ENCODE results near the gene STX16. TPM values are rescaled to one million over a fixed set of nuclear protein-coding genes. Genes with fewer than 3 reads are reported as not detected.

The STX16 gene
- total and polyA plus RNA-seq, 2 donors (not counting 1 experiment from before 2014, with no cell fraction given), result 110 to 117 TPM

GRCh38 chr20:58702859-58703648, 52.0 kb downstream of the STX16 start:
- ChIA-PET POLR2A (no interaction called here), CTCF (no interaction called here)
- no peak for DNase-seq
- Histone ChIP-seq H3K27me3 (replicated peaks in 1 of 4; ENCODE audit: control extremely low read depth in 1 of 4, control insufficient read depth in 3 of 4, insufficient read depth in 4 of 4, low read length in 3 of 4) (no peaks in the 10 kb centered on the region), H3K4me2 (replicated peaks; ENCODE audit: low read depth, low read length, poor library complexity, severe bottlenecking) (no peak overlapping the region), H3K9me3 (ENCODE audit: control extremely low read depth in 1 of 3, control insufficient read depth in 2 of 3, insufficient read depth in 1 of 3, low read length in 2 of 3) (no peaks in the 10 kb centered on the region), H3K4me3 (ENCODE audit: control extremely low read depth in 1 of 5, extremely low read depth in 1 of 5, insufficient read depth in 1 of 5, low read depth in 2 of 5, low read length in 4 of 5) (no peak overlapping the region), H3K9ac (ENCODE audit: low read length) (no peak overlapping the region), H4K20me1 (ENCODE audit: control insufficient read depth, insufficient read depth, low read length, poor library complexity, severe bottlenecking) (no peaks in the 10 kb centered on the region), H3K27ac (ENCODE audit: low read length in 2 of 2) (no peak overlapping the region), H2AFZ (ENCODE audit: insufficient read depth, low read depth, low read length, poor library complexity, severe bottlenecking) (no peak overlapping the region), H3K79me2 (ENCODE audit: control insufficient read depth, insufficient read depth, low read length) (no peaks in the 10 kb centered on the region), H3K36me3 (replicated peaks in 1 of 2; ENCODE audit: control extremely low read depth in 1 of 2, control insufficient read depth in 1 of 2, extremely low read depth in 1 of 2, insufficient read depth in 2 of 2, low read length in 1 of 2) (peaks cover 0 to 20% of the 10 kb centered on the region in 2 experiments), H3K4me1 (ENCODE audit: control insufficient read depth in 2 of 2, insufficient read depth in 2 of 2, low read length in 2 of 2) (no peaks in the 10 kb centered on the region)
- no peak overlapping the region for H3K27ac Mint-ChIP-seq
- intact Hi-C loops (cut with micrococcal nuclease), result no loop called here
- H3K4me3 Mint-ChIP-seq, result no peak overlapping the region
- ATAC-seq (ENCODE audit: low read depth), result no peak
- H3K27me3 Mint-ChIP-seq, result no peaks in the 10 kb centered on the region
- WGBS (ENCODE audit: insufficient coverage), result 94% methylated on average over 21 of the region's 28 CpGs
- no peak for TF ChIP-seq EZH2 (IDR thresholded peaks at IDR 0.05; ENCODE audit: borderline replicate concordance, insufficient read depth, low read depth, low read length, poor library complexity, severe bottlenecking)
- no peak for TF ChIP-seq CTCF (IDR thresholded peaks at IDR 0.05)
- no peaks in the 10 kb centered on the region for H3K4me1 Mint-ChIP-seq
- H3K9me3 Mint-ChIP-seq (ENCODE audit: insufficient read depth), result no peaks in the 10 kb centered on the region

GRCh38 chr20:58703765-58704371, 52.8 kb downstream of the STX16 start:
- H4K20me1 ChIP-seq (ENCODE audit: control insufficient read depth, insufficient read depth, low read length, poor library complexity, severe bottlenecking), result no peaks in the 10 kb centered on the region
- no peak for TF ChIP-seq CTCF (IDR thresholded peaks at IDR 0.05)
- no peak for TF ChIP-seq EZH2 (IDR thresholded peaks at IDR 0.05; ENCODE audit: borderline replicate concordance, insufficient read depth, low read depth, low read length, poor library complexity, severe bottlenecking)
- POLR2A ChIA-PET, result no interaction called here
- CTCF ChIA-PET, result no interaction called here
- DNase-seq, result no peak
- no peaks in the 10 kb centered on the region for H3K9me3 Mint-ChIP-seq (ENCODE audit: insufficient read depth)
- no peak overlapping the region for H3K27ac Mint-ChIP-seq
- intact Hi-C loops (cut with micrococcal nuclease), result no loop called here
- H3K4me1 Mint-ChIP-seq, result no peaks in the 10 kb centered on the region
- ATAC-seq (ENCODE audit: low read depth), result no peak
- no peak overlapping the region for H3K27ac ChIP-seq (ENCODE audit: low read length in 2 of 2)
- H3K4me2 ChIP-seq (replicated peaks; ENCODE audit: low read depth, low read length, poor library complexity, severe bottlenecking), result no peak overlapping the region
- 93% methylated on average over 12 of the region's 12 CpGs for WGBS (ENCODE audit: insufficient coverage)
- H3K79me2 ChIP-seq (ENCODE audit: control insufficient read depth, insufficient read depth, low read length), result no peaks in the 10 kb centered on the region
- H3K36me3 ChIP-seq (replicated peaks in 1 of 2; ENCODE audit: control extremely low read depth in 1 of 2, control insufficient read depth in 1 of 2, extremely low read depth in 1 of 2, insufficient read depth in 2 of 2, low read length in 1 of 2), result peaks cover 0 to 20% of the 10 kb centered on the region in 2 experiments
- no peaks in the 10 kb centered on the region for H3K27me3 ChIP-seq (replicated peaks in 1 of 4; ENCODE audit: control extremely low read depth in 1 of 4, control insufficient read depth in 3 of 4, insufficient read depth in 4 of 4, low read length in 3 of 4)
- H3K4me3 ChIP-seq (ENCODE audit: control extremely low read depth in 1 of 5, extremely low read depth in 1 of 5, insufficient read depth in 1 of 5, low read depth in 2 of 5, low read length in 4 of 5), result no peak overlapping the region
- H3K9me3 ChIP-seq (ENCODE audit: control extremely low read depth in 1 of 3, control insufficient read depth in 2 of 3, insufficient read depth in 1 of 3, low read length in 2 of 3), result no peaks in the 10 kb centered on the region
- H3K27me3 Mint-ChIP-seq, result no peaks in the 10 kb centered on the region
- no peaks in the 10 kb centered on the region for H3K4me1 ChIP-seq (ENCODE audit: control insufficient read depth in 2 of 2, insufficient read depth in 2 of 2, low read length in 2 of 2)
- no peak overlapping the region for H2AFZ ChIP-seq (ENCODE audit: insufficient read depth, low read depth, low read length, poor library complexity, severe bottlenecking)
- no peak overlapping the region for H3K4me3 Mint-ChIP-seq
- no peak overlapping the region for H3K9ac ChIP-seq (ENCODE audit: low read length)

Data from B cell (primary cell).